ENCODE results near the gene NF1.

The NF1 gene

DNA sequence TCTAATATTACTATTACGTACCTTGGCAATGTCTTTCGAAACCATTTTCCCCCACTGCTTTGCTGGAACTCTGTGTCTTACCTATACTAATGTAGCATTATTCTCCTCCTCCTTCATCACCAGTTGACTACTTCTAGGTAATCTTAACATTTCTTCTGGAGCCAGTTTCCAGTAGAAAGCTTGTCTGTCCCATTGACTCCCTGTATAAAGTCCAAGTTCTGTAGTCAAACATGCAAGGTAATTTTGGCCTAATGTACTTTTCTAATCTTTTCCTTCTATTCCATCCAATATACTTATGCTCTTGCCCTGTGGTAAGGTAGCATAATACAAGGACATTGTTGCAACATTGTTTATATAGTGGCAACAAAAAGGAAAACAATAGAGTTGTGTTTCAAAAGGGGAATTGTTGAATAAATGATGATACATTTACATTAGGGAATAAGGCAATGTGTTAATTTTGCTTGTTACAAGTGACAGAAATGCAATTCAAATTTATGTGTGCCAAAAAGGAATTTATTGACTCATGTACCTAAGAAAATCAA lies 174.3 kb downstream of the NF1 start:
- TF ChIP-seq EZH2phosphoT487 (IDR thresholded peaks at IDR 0.05; ENCODE audit: low read depth) = no peak
- TF ChIP-seq, protein P1, sequence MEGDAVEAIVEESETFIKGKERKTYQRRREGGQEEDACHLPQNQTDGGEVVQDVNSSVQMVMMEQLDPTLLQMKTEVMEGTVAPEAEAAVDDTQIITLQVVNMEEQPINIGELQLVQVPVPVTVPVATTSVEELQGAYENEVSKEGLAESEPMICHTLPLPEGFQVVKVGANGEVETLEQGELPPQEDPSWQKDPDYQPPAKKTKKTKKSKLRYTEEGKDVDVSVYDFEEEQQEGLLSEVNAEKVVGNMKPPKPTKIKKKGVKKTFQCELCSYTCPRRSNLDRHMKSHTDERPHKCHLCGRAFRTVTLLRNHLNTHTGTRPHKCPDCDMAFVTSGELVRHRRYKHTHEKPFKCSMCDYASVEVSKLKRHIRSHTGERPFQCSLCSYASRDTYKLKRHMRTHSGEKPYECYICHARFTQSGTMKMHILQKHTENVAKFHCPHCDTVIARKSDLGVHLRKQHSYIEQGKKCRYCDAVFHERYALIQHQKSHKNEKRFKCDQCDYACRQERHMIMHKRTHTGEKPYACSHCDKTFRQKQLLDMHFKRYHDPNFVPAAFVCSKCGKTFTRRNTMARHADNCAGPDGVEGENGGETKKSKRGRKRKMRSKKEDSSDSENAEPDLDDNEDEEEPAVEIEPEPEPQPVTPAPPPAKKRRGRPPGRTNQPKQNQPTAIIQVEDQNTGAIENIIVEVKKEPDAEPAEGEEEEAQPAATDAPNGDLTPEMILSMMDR (IDR thresholded peaks at IDR 0.05; ENCODE audit: low read depth, low read length) = no peak
- H3K27ac ChIP-seq (ENCODE audit: low read length) = no peak overlapping the region
- no peak overlapping the region for H3K9ac ChIP-seq (ENCODE audit: low read length)
- H3K36me3 ChIP-seq (replicated peaks; ENCODE audit: low read depth, low read length) = peaks cover 2% of the 10 kb centered on the region
- H3K27me3 ChIP-seq (ENCODE audit: low read depth, low read length) = no peaks in the 10 kb centered on the region
- H3K4me1 ChIP-seq (ENCODE audit: low read length) = no peaks in the 10 kb centered on the region
- H3K79me2 ChIP-seq (ENCODE audit: low read length) = no peaks in the 10 kb centered on the region
- no peak overlapping the region for H3K4me2 ChIP-seq (ENCODE audit: low read length)
- no peak overlapping the region for H3K4me3 ChIP-seq (ENCODE audit: low read length)
- no peaks in the 10 kb centered on the region for H3K9me3 ChIP-seq (ENCODE audit: insufficient read depth, low read length)
- H2AFZ ChIP-seq (ENCODE audit: low read depth, low read length) = no peak overlapping the region
- H4K20me1 ChIP-seq (ENCODE audit: insufficient read depth, low read length) = no peaks in the 10 kb centered on the region

DNA sequence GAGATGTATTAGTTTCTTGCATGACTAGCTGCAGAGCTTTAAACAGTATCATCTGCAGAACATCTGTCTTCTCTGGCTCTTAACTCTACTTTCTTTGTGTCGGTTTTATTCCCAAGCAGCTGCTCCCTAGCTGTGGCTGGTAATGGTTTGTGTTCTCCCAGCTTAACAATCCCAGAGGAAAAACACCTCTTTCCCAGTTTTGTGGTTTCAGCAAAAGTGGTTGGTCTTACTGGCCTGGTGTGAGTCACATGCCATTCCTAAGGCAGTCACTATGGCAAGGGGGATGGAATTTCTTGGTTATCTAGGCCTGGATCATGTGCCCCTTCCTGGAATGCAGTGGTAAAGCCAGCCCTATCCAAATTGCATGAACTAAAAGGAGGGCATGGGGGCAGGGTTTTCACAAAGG lies 174.8 kb downstream of the NF1 start:
- H3K4me3 ChIP-seq (ENCODE audit: low read length) = no peak overlapping the region
- no peaks in the 10 kb centered on the region for H4K20me1 ChIP-seq (ENCODE audit: insufficient read depth, low read length)
- TF ChIP-seq, protein P1 (IDR thresholded peaks at IDR 0.05; ENCODE audit: low read depth, low read length) = no peak
- TF ChIP-seq EZH2phosphoT487 (IDR thresholded peaks at IDR 0.05; ENCODE audit: low read depth) = no peak
- no peaks in the 10 kb centered on the region for H3K9me3 ChIP-seq (ENCODE audit: insufficient read depth, low read length)
- no peak overlapping the region for H2AFZ ChIP-seq (ENCODE audit: low read depth, low read length)
- H3K4me1 ChIP-seq (ENCODE audit: low read length) = no peaks in the 10 kb centered on the region
- no peak overlapping the region for H3K27ac ChIP-seq (ENCODE audit: low read length)
- H3K4me2 ChIP-seq (ENCODE audit: low read length) = no peak overlapping the region
- no peaks in the 10 kb centered on the region for H3K27me3 ChIP-seq (ENCODE audit: low read depth, low read length)
- H3K36me3 ChIP-seq (replicated peaks; ENCODE audit: low read depth, low read length) = peaks cover 2% of the 10 kb centered on the region
- H3K79me2 ChIP-seq (ENCODE audit: low read length) = no peaks in the 10 kb centered on the region
- H3K9ac ChIP-seq (ENCODE audit: low read length) = no peak overlapping the region

DNA sequence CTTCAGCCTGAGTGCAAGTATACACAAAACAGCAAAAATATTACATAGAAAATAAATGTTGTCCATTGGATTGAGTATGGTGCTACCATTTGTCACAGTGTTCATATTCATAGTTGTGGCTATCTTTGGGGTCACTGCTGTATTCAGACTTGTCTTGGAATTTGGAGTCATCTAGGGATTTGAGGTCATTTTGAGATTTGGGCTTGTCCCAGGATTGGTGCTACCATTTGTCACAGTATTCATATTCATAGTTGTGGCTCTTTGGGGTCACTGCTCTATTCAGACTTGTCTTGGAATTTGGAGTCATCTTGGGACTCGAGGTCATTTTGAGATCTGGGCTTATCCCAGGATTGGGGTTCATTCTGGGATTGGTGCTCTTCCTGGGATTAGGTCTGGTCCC lies 177.5 kb downstream of the NF1 start:
- no peaks in the 10 kb centered on the region for H3K9me3 ChIP-seq (ENCODE audit: insufficient read depth, low read length)
- no peaks in the 10 kb centered on the region for H3K79me2 ChIP-seq (ENCODE audit: low read length)
- no peaks in the 10 kb centered on the region for H4K20me1 ChIP-seq (ENCODE audit: insufficient read depth, low read length)
- H3K27me3 ChIP-seq (ENCODE audit: low read depth, low read length) = no peaks in the 10 kb centered on the region
- no peak overlapping the region for H3K4me3 ChIP-seq (ENCODE audit: low read length)
- no peaks in the 10 kb centered on the region for H3K4me1 ChIP-seq (ENCODE audit: low read length)
- no peak overlapping the region for H3K4me2 ChIP-seq (ENCODE audit: low read length)
- no peak overlapping the region for H3K27ac ChIP-seq (ENCODE audit: low read length)
- TF ChIP-seq, protein P1 (IDR thresholded peaks at IDR 0.05; ENCODE audit: low read depth, low read length) = no peak
- no peak for TF ChIP-seq EZH2phosphoT487 (IDR thresholded peaks at IDR 0.05; ENCODE audit: low read depth)
- no peak overlapping the region for H2AFZ ChIP-seq (ENCODE audit: low read depth, low read length)
- no peak overlapping the region for H3K9ac ChIP-seq (ENCODE audit: low read length)
- H3K36me3 ChIP-seq (replicated peaks; ENCODE audit: low read depth, low read length) = peaks cover 2% of the 10 kb centered on the region

DNA sequence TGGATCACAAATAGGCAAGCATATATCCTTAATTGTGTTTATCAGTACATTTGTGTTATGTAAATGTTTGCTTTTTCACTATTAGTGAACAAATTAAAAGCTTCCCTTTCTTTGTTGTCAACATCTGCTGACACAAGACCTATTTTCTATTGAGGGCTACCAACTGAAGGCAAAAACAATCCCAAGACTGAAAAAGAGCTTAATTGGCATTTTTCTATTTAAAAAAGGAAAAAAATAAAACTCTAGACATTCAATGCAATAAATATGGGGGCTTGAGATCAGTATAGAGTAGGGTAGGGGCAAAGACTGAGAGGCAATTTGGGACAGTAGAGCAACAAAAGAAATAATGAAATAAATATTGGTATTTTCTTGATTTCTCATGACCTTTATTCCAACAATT lies 178.0 kb downstream of the NF1 start:
- no peaks in the 10 kb centered on the region for H3K27me3 ChIP-seq (ENCODE audit: low read depth, low read length)
- no peak overlapping the region for H3K4me3 ChIP-seq (ENCODE audit: low read length)
- no peaks in the 10 kb centered on the region for H3K4me1 ChIP-seq (ENCODE audit: low read length)
- no peaks in the 10 kb centered on the region for H3K79me2 ChIP-seq (ENCODE audit: low read length)
- no peak overlapping the region for H3K4me2 ChIP-seq (ENCODE audit: low read length)
- no peak overlapping the region for H2AFZ ChIP-seq (ENCODE audit: low read depth, low read length)
- peaks cover 8% of the 10 kb centered on the region for H3K36me3 ChIP-seq (replicated peaks; ENCODE audit: low read depth, low read length)
- TF ChIP-seq EZH2phosphoT487 (IDR thresholded peaks at IDR 0.05; ENCODE audit: low read depth) = no peak
- TF ChIP-seq, protein P1 (IDR thresholded peaks at IDR 0.05; ENCODE audit: low read depth, low read length) = no peak
- H4K20me1 ChIP-seq (ENCODE audit: insufficient read depth, low read length) = no peaks in the 10 kb centered on the region
- no peak overlapping the region for H3K9ac ChIP-seq (ENCODE audit: low read length)
- no peaks in the 10 kb centered on the region for H3K9me3 ChIP-seq (ENCODE audit: insufficient read depth, low read length)
- H3K27ac ChIP-seq (ENCODE audit: low read length) = no peak overlapping the region

Measured in OCI-LY3 (cell line).